ENCODE measurements around the gene HECTD3.

- TF ChIP-seq, protein P1, sequence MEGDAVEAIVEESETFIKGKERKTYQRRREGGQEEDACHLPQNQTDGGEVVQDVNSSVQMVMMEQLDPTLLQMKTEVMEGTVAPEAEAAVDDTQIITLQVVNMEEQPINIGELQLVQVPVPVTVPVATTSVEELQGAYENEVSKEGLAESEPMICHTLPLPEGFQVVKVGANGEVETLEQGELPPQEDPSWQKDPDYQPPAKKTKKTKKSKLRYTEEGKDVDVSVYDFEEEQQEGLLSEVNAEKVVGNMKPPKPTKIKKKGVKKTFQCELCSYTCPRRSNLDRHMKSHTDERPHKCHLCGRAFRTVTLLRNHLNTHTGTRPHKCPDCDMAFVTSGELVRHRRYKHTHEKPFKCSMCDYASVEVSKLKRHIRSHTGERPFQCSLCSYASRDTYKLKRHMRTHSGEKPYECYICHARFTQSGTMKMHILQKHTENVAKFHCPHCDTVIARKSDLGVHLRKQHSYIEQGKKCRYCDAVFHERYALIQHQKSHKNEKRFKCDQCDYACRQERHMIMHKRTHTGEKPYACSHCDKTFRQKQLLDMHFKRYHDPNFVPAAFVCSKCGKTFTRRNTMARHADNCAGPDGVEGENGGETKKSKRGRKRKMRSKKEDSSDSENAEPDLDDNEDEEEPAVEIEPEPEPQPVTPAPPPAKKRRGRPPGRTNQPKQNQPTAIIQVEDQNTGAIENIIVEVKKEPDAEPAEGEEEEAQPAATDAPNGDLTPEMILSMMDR (conservative IDR thresholded peaks at IDR 0.05; ENCODE audit: low read length), result no peak
- TF ChIP-seq EZH2phosphoT487 (IDR thresholded peaks at IDR 0.05; ENCODE audit: borderline replicate concordance, low read depth, low read length), result no peak
Measured at GRCh38 chr1:45035631-45036301, 24.6 kb upstream of the HECTD3 start.

Measured in OCI-LY7 (cell line).